Motor neuron (in vitro differentiated cells): ENCODE results near the gene SLC26A9. TPM values are rescaled to one million over a fixed set of nuclear protein-coding genes. Genes with fewer than 3 reads are reported as not detected.

Experiments
- ATAC-seq, 8 experiments: fragments of 200-7000 bp; cut with Tn5 transposase; replicated peaks in 6 of 8; 2 replicates each; pipeline ENCODE4 v1.8.0; 2021; ENCODE audit warnings: mild to moderate bottlenecking in 8 of 8, moderate library complexity in 8 of 8
- H3K27ac ChIP-seq, 2 donors: fragments of 250-450 bp; sonication (Bioruptor Pico); 2 replicates each; pipeline ENCODE4 v1.9.0; 2021; ENCODE audit warnings: antibody characterized with exemption in 2 of 2, mild to moderate bottlenecking in 2 of 2, moderate library complexity in 1 of 2
- H3K4me1 ChIP-seq, 2 donors: fragments of 250-450 bp; sonication (Bioruptor Pico); replicated peaks in 1 of 2; 2 replicates each; pipeline ENCODE4 v1.6.1; 2021; ENCODE audit warnings: antibody characterized with exemption in 2 of 2, mild to moderate bottlenecking in 2 of 2, moderate library complexity in 1 of 2
- H3K4me3 ChIP-seq, 5 donors: fragments of 250-450 bp; sonication (Bioruptor Pico); 2 replicates each; pipeline ENCODE4 v1.9.0; 2021; ENCODE audit warnings: antibody characterized with exemption in 5 of 5, mild to moderate bottlenecking in 5 of 5, moderate library complexity in 4 of 5
- WGBS, 10 experiments: fragments of 450-650 bp; shearing (Covaris generic); methylation state at CpG; one replicate each; pipeline ENCODE4 v1.0.0; 2022; 5-methylcytosine and 5-hydroxymethylcytosine counted together
- in situ Hi-C, 9 experiments: fragments of 400-800 bp; cut with MboI; loops; one replicate each; pipeline ENCODE4 v1.15.0; 2021; ENCODE audit warnings: low sequenced_read_pairs in 9 of 9, low pct_unique_long_range_greater_than_20kb in 2 of 9; ENCODE audit not compliant: unreplicated experiment in 9 of 9
- total RNA-seq, 8 experiments: library from RNA; unstranded; fragments of 300-600 nt; gene quantifications; 2 replicates each; pipeline versions ENCODE4 v1.2.3 to v1.2.4, GENCODE V29; 2022

The SLC26A9 gene, protein sequence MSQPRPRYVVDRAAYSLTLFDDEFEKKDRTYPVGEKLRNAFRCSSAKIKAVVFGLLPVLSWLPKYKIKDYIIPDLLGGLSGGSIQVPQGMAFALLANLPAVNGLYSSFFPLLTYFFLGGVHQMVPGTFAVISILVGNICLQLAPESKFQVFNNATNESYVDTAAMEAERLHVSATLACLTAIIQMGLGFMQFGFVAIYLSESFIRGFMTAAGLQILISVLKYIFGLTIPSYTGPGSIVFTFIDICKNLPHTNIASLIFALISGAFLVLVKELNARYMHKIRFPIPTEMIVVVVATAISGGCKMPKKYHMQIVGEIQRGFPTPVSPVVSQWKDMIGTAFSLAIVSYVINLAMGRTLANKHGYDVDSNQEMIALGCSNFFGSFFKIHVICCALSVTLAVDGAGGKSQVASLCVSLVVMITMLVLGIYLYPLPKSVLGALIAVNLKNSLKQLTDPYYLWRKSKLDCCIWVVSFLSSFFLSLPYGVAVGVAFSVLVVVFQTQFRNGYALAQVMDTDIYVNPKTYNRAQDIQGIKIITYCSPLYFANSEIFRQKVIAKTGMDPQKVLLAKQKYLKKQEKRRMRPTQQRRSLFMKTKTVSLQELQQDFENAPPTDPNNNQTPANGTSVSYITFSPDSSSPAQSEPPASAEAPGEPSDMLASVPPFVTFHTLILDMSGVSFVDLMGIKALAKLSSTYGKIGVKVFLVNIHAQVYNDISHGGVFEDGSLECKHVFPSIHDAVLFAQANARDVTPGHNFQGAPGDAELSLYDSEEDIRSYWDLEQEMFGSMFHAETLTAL
- 1 to 10 TPM in 1 of 8 experiments, under 1 TPM in 5, not detected in 2; 0.05 to 2.0 (median 0.33) TPM for total RNA-seq

DNA sequence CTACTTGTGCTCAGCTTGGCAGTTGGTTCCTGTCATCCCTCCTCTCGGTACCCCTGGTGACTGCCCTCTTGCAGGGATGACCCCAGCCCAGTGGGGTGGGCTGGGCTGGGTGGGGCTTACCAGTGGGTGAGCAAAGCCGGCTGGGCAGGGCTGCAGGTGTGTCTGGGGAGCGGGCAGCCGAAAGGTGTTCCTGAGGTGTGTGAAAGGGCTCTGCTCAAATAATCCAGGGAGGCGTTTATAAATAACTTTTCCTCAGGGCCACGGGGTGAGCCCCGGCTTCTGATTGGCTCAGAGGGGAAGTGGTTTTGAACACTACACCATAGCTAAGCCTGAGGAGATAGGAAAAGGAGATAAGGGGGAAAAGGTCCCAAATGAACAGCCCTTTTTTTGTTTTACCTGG is at the start of gene SLC26A9:
SLC26A9 (minus strand) TSS at position 212 of the 400 bp plus-strand sequence. CDS start 7,636 bp downstream, outside the sequence.
- ATAC-seq = no peak
- Histone ChIP-seq H3K4me3 (no peak within 1 kb of the TSS), H3K27ac (no peak within 1 kb of the TSS), H3K4me1 (peaks cover 7% of the 10 kb centered on the region in 2 donors)
- WGBS, 10 experiments = 40 to 83% (median 69%) methylated on average over 1 to 5 of the region's 7 CpGs; no CpG with 5 or more reads in 6 of the 10 experiments
- in situ Hi-C loops = no loop called here

DNA sequence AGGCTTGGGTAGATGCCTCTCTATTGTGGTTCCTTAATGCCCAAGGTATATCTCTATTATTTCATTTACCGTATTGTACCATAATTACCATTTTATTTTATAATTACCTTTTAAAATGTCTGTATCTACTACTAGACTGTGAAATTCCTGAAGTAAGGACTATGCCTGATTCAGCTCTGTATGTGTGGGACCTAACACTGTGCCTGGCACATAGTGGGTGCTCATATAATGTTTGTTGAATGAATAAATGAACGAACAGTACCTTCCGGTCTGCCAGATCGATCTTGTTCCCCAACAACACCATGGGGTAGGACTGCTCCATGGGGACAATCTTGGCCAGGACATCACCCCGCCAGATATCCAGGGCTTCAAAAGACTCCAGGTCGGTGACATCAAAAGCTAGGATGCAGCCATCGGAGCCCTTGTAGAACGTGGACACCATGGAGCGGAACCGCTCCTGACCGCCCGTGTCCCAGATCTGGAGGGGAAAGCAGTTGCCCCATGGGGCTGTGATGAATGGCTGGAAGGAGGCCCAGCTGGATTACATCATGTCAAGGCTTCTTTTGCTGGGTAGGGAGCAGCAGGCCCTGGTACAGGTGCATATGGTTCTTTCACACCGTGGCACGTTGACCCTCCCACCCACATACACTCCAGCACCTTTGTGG is 49.1 kb upstream of the SLC26A9 start:
- in situ Hi-C loops = loop anchor here in 3 of 9 experiments (25.0 kb wide), 2 partner anchors 120 to 330 kb away; partner anchors contain the start of gene AVPR1B (in 2 of the 3)
- no peak for ATAC-seq
- peaks cover 6 to 7% of the 10 kb centered on the region in 2 donors for H3K4me1 ChIP-seq
- no peak overlapping the region for H3K27ac ChIP-seq
- no peak overlapping the region for H3K4me3 ChIP-seq
- WGBS, 10 experiments = 83 to 100% (median 93%) methylated on average over 1 to 11 of the region's 14 CpGs

DNA sequence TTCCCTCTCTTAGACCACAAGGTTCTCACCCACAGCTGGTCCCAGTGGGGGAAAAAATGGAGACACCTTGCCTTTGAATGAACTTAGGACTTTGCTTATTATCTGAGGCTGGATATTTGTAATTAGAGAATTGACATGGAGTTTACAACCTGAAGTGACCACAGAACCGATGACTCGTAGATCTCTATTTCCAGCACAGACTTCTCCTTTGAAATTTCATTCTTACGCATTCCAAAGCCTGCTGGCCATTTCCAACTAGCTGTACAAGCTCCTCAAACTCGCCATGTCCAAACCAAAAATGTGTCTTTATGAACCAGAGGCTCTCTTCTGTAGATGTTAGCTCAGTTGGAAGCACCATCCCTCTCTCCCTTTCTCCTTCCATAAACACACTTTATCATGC is 48.0 kb upstream of the SLC26A9 start:
- WGBS, 10 experiments = 44 to 92% (median 72%) methylated on average over 1 to 4 of the region's 4 CpGs; no CpG with 5 or more reads in 1 of the 10 experiments
- Histone ChIP-seq H3K4me3 (no peak overlapping the region), H3K4me1 (peaks cover 6 to 7% of the 10 kb centered on the region in 2 donors), H3K27ac (no peak overlapping the region)
- no peak for ATAC-seq
- in situ Hi-C loops = loop anchor here in 3 of 9 experiments (25.0 kb wide), 2 partner anchors 121 to 329 kb away; partner anchors contain the start of gene AVPR1B (in 2 of the 3)

DNA sequence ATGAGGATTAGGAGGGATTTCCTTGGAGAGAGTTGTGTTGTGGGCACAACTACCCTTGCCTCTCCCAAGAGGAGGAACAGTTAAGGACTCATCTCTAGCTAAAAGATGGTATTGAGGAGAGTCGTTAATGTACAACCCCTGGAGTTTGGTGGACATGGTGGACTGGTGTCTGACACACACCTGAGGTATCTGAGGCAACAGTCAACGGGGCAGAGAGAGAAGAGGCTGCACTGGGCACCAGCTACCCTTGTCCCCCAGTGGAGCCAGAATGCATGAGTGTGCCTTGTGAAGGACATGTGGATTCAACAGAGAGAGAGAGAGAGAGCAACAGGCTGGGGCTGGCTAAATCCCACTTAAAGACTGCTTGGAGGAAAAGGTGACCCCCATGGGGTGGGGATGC is 47.0 kb upstream of the SLC26A9 start:
- Histone ChIP-seq H3K4me1 (peaks cover 6 to 7% of the 10 kb centered on the region in 2 donors), H3K27ac (no peak overlapping the region), H3K4me3 (no peak overlapping the region)
- no peak for ATAC-seq
- 0 to 100% (median 50%) methylated on average over 1 to 2 of the region's 2 CpGs; no CpG with 5 or more reads in 3 of the 10 experiments for WGBS, 10 experiments
- in situ Hi-C loops = loop anchor here in 3 of 9 experiments (25.0 kb wide), 2 partner anchors 122 to 328 kb away; partner anchors contain the start of gene AVPR1B (in 2 of the 3)

DNA sequence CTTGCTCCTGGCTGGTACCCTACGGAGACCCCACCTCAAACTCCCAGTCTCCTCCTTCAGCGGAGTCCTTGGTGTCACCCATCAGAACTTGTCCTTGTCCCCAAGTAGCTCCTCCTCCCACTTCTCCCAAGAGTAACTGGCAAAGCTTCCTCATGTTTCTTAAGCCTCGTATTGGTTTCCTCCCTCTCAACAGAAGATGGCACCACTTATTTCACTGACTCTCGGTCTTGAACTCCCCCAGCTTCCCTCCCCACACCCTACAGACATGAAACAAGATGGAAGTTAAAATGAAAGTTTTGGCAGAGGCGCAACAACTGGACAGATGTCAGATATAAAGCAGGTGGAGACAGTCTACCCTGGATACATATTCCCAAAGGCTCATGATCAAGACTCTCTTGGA is 46.5 kb upstream of the SLC26A9 start:
- Histone ChIP-seq H3K4me3 (no peak overlapping the region), H3K27ac (no peak overlapping the region), H3K4me1 (peaks cover 6 to 7% of the 10 kb centered on the region in 2 donors)
- in situ Hi-C loops = loop anchor here in 3 of 9 experiments (25.0 kb wide), 2 partner anchors 123 to 327 kb away; partner anchors contain the start of gene AVPR1B (in 2 of the 3)
- no peak for ATAC-seq
- WGBS, 10 experiments = 0 to 100% (median 79%) methylated on average over 1 to 5 of the region's 5 CpGs; no CpG with 5 or more reads in 2 of the 10 experiments

DNA sequence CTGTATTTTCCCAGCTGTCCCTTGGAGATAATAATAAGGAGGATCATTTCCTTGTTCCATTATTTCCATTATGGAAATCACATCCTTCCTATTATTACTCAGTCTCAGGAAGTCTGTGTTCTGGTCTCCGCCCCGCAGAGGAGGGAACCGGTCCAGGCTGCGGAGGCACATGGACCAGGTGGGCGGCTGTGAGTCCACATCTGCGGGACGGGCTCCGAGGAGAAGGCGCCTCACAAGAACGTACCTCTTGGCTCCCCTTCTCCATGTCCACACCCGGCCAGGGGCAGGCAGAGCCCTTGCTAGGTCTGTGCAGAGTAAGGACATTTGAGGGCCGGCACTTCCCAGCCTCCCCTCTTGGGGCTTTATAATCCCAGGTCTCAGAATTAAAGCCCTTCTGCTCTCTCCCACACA is 45.3 kb upstream of the SLC26A9 start:
- Histone ChIP-seq H3K27ac (no peak overlapping the region), H3K4me1 (peaks cover 6 to 8% of the 10 kb centered on the region in 2 donors), H3K4me3 (no peak overlapping the region)
- ATAC-seq = peak in 2 of 8 experiments; percentile 9 to 41
- 3 to 100% (median 89%) methylated on average over 1 to 11 of the region's 12 CpGs; no CpG with 5 or more reads in 3 of the 10 experiments for WGBS, 10 experiments
- in situ Hi-C loops = loop anchor here in 3 of 9 experiments (25.0 kb wide), 2 partner anchors 124 to 326 kb away; partner anchors contain the start of gene AVPR1B (in 2 of the 3)

DNA sequence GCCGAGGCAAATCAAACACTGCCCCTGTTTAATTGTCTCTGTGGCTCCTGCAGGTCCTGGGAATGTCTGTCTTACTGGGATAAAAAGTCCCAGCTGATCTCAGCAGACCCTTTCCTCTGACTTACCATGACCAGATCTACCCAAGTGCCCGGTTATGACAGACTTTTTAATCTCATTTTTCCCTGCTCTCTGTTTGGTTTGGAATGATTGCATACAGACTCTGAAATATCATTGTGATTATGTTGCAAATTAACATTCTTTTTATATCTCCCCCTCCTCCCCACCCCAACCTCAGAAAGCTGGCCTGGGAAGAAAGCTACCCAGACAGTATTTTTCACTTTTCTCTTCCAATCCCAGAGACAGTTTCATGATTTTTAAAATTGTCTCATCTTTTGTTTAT is 43.6 kb upstream of the SLC26A9 start:
- Histone ChIP-seq H3K27ac (no peak overlapping the region), H3K4me1 (peaks cover 6 to 8% of the 10 kb centered on the region in 2 donors), H3K4me3 (no peak overlapping the region)
- in situ Hi-C loops = loop anchor here in 3 of 9 experiments (25.0 kb wide), 2 partner anchors 125 to 325 kb away; partner anchors contain the start of gene AVPR1B (in 2 of the 3)
- ATAC-seq = no peak
- 31 to 67% (median 43%) methylated on average over 1 to 2 of the region's 2 CpGs; no CpG with 5 or more reads in 3 of the 10 experiments for WGBS, 10 experiments

DNA sequence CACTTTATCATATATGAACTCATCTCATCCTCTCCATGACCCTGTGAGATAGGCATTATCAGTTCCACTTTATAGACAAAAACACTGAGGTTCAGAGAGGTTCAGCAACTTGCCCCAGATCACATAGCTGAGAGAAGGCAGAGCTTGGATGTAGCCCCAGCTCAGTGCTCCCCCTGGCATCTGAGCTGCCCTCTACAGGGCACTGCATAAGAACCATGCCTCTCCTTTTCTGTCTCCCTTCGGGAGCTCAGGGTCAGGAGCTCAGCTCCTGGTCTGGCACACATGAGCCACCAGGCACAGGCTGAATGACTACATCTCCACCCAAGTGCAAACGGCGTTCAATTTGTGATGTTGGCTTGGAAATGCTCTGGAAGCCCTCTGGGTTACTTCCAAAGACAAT is 43.0 kb upstream of the SLC26A9 start:
- Histone ChIP-seq H3K4me1 (peaks cover 6 to 8% of the 10 kb centered on the region in 2 donors), H3K27ac (no peak overlapping the region), H3K4me3 (no peak overlapping the region)
- ATAC-seq = no peak
- in situ Hi-C loops = loop anchor here in 3 of 9 experiments (25.0 kb wide), 2 partner anchors 126 to 324 kb away; partner anchors contain the start of gene AVPR1B (in 2 of the 3)
- 44 to 92% (median 76%) methylated on average over 1 to 3 of the region's 3 CpGs; no CpG with 5 or more reads in 5 of the 10 experiments for WGBS, 10 experiments

DNA sequence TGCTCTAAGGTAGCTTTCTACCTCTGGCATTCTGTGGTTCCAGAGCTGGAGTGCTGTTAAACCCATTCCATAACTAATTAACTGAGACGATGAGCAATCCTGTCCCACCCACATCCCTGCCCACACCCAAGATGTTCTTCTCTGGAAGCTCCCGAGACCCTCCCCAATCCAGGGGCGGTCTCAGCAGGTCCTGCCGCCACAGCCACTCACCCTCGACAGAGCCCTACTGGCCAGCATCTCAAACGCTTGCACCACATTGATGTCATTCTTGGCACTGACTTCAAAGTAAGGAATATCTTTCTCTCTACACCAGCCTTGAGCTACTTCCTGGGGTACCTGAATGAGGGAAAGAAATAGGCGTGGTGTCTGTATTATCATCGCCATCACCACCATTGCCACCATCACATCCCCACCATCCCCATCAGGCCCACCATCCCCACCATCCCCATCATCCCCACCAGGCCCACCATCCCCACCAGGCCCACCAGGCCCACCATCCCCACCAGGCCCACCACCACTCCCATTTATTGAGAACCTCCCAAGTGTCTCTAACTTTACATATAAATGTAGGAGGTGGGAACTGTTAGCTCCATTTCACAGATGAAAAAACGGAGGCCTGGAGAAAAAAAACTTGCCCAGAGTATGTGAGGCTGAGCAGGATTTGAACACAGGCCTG is 42.2 kb upstream of the SLC26A9 start:
- peak in 2 of 8 experiments; percentile 23 to 24 for ATAC-seq
- Histone ChIP-seq H3K4me3 (no peak overlapping the region), H3K27ac (no peak overlapping the region), H3K4me1 (peaks cover 7 to 10% of the 10 kb centered on the region in 2 donors)
- in situ Hi-C loops = loop anchor here in 3 of 9 experiments (25.0 kb wide), 2 partner anchors 127 to 323 kb away; partner anchors contain the start of gene AVPR1B (in 2 of the 3)
- 88 to 97% (median 96%) methylated on average over 2 to 6 of the region's 9 CpGs; no CpG with 5 or more reads in 7 of the 10 experiments for WGBS, 10 experiments

DNA sequence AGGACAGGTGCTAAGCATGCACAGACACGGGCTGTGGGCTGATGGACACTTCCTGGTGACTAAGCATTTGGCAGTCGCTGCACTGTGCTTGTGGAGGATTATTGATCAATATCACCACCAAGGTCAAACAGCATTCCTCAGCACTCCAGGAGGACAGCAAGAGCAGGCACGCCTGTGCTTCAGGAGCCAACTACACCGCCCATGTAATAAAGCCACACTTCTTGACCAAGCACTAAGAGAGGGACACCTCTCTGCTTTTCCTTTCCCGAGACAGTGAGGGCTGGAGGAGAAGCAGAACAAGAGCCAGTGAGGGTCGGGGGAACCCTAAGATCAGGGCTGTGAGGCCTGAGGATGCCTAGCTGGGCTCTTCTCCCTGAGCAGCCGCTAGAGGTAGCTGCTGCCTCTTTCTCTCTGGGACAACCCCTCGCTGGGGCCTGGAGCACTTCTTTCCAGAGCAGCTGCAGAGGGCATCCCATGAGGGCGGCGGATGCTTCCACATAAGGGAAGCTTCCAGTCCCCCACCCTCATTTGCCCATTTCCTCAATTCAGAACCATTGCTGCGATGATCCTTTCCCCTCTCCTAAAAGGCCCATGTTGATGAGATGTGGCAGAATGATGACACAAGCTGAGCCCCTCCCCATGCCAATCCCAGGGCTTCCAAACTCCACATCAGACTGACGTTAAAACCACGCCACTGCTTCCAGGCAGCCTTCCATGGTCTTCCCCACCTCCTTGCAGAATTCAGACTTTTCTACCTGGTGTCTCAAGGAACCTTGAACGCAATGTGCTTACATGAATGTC is 40.9 kb upstream of the SLC26A9 start:
- in situ Hi-C loops = loop anchor here in 4 of 9 experiments (5.0 to 25.0 kb wide), 3 partner anchors 118 to 322 kb away; partner anchors contain the start of gene AVPR1B (in 2 of the 4)
- Histone ChIP-seq H3K27ac (peak overlapping the region in 1 of 2 donors; percentile 35), H3K4me3 (no peak overlapping the region), H3K4me1 (peaks cover 11 to 16% of the 10 kb centered on the region in 2 donors)
- 15 to 100% (median 65%) methylated on average over 1 to 11 of the region's 14 CpGs for WGBS, 10 experiments
- ATAC-seq = peak; percentile 83 to 99 (median 91)

DNA sequence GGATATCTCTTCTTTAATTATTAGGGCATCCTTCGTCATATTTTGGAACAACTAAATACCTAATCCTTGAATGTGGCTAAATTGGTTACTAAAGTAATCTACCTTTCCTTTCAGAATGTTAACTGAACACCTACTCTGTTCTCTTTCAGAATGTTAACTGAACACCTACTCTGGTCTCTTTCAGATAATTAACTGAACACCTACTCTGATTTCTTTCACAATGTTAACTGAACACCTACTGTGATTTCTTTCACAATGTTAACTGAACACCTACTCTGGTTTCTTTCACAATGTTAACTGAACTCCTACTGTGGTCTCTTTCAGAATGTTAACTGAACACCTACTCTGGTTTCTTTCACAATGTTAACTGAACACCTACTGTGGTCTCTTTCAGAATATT is 38.0 kb upstream of the SLC26A9 start:
- Histone ChIP-seq H3K4me3 (no peak overlapping the region), H3K27ac (no peak overlapping the region), H3K4me1 (peaks cover 22 to 27% of the 10 kb centered on the region in 2 donors)
- no peak for ATAC-seq
- WGBS, 10 experiments = 20 to 100% (median 100%) methylated on average over 1 of the region's 1 CpG; no CpG with 5 or more reads in 4 of the 10 experiments
- in situ Hi-C loops = loop anchor here in 4 of 9 experiments (5.0 to 25.0 kb wide), 3 partner anchors 121 to 319 kb away; partner anchors contain the start of gene AVPR1B (in 2 of the 4)
